OCI-LY7 (cell line): ENCODE data around the gene BBX.

Source experiments
- EZH2phosphoT487 ChIP-seq: fragments of 200-600 bp; sonication (generic); IDR thresholded peaks from 2 replicates; pipeline ENCODE4 v1.6.1; 2018; ENCODE audit warnings: low read depth, borderline replicate concordance, mild to moderate bottlenecking, mixed run types, antibody characterized with exemption, low read length, moderate library complexity, mixed read lengths
- TF ChIP-seq, protein P1 (sequence below): fragments of 200-600 bp; sonication (generic); conservative IDR thresholded peaks from 2 replicates; pipeline ENCODE4 v1.5.1; 2014; ENCODE audit warnings: mild to moderate bottlenecking, antibody characterized with exemption, low read length, moderate library complexity, mixed read lengths

DNA sequence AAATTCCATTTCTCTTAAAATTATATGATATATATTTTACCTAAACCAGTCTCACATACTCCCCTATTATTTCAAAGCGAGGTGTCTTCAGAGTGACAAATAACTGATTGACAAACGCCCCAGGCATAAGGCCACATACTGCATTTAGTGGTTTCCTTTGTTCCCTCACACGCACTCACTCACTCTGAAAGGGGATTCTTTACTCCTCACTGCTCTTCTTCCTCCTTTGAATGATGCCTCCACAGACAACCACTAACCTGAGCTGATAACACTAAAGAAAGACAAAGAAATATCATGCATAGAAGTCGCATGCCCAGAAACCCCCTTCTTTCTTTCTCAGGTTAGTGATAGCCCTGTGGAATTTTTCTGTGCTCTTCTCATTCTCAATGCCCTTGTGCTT is 24.1 kb upstream of the BBX start:
- TF ChIP-seq, protein P1, sequence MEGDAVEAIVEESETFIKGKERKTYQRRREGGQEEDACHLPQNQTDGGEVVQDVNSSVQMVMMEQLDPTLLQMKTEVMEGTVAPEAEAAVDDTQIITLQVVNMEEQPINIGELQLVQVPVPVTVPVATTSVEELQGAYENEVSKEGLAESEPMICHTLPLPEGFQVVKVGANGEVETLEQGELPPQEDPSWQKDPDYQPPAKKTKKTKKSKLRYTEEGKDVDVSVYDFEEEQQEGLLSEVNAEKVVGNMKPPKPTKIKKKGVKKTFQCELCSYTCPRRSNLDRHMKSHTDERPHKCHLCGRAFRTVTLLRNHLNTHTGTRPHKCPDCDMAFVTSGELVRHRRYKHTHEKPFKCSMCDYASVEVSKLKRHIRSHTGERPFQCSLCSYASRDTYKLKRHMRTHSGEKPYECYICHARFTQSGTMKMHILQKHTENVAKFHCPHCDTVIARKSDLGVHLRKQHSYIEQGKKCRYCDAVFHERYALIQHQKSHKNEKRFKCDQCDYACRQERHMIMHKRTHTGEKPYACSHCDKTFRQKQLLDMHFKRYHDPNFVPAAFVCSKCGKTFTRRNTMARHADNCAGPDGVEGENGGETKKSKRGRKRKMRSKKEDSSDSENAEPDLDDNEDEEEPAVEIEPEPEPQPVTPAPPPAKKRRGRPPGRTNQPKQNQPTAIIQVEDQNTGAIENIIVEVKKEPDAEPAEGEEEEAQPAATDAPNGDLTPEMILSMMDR = no peak
- no peak for TF ChIP-seq EZH2phosphoT487
